Measurements from ENCODE around the gene CBFA2T3. TPM values are rescaled to one million over a fixed set of nuclear protein-coding genes. Genes with fewer than 3 reads are reported as not detected.

CBFA2T3 gene
- total and polyA plus RNA-seq, 2 of the 8 experiments (the other 6 are each of a cell fraction or from before 2014, with no cell fraction given): 0.51 to 1.3 TPM

GRCh38 chr16:89009343-89010209, 32.6 kb upstream of the CBFA2T3 start:
- no peak overlapping the region for H3K27ac ChIP-seq (ENCODE audit: low read depth, low read length)
- no peak overlapping the region for H3K4ac ChIP-seq (replicated peaks; ENCODE audit: insufficient read length, low read depth, low read length)
- no peak overlapping the region for H2BK15ac ChIP-seq (ENCODE audit: low read length)
- FAIRE-seq (no peak), DNase-seq (ENCODE audit: low read depth in 1 of 2, low spot score in 2 of 2) (peak in 1 of 2 experiments; percentile 65)
- no peaks in the 10 kb centered on the region; a peak in 1 of 7 replicates for H3K27me3 ChIP-seq (replicated peaks in 1 of 4; ENCODE audit: control insufficient read depth in 3 of 4, extremely low read depth in 1 of 4, insufficient read depth in 3 of 4, low read length in 3 of 4)
- no peak overlapping the region for H4K5ac ChIP-seq (ENCODE audit: insufficient read length, low read depth, low read length)
- H3K23me2 ChIP-seq (ENCODE audit: low read depth, low read length): peaks cover 15% of the 10 kb centered on the region; the same call in 1 of the 2 replicates
- no peak overlapping the region for H3K4me3 ChIP-seq (ENCODE audit: extremely low read depth in 1 of 4, insufficient read depth in 2 of 4, low read depth in 3 of 4, low read length in 4 of 4)
- H2BK20ac ChIP-seq (ENCODE audit: low read length): no peak overlapping the region
- no peak overlapping the region for H2BK5ac ChIP-seq (ENCODE audit: low read depth, low read length)
- H3K36me3 ChIP-seq (ENCODE audit: control insufficient read depth in 2 of 4, insufficient read depth in 4 of 4, low read length in 3 of 4): no peaks in the 10 kb centered on the region
- H4K20me1 ChIP-seq (replicated peaks in 1 of 2; ENCODE audit: control insufficient read depth in 1 of 2, insufficient read depth in 2 of 2, low read length in 2 of 2): peaks cover 0 to 1% of the 10 kb centered on the region in 2 experiments
- POLR2A ChIA-PET (ENCODE audit: partially characterized antibody): interaction anchor here (0.8 to 1.0 kb wide), 2 partner anchors 40 to 542 kb away, joined by 3 read pairs; no protein-coding TSS in a partner anchor
- H3K4me1 ChIP-seq (replicated peaks in 1 of 4; ENCODE audit: control insufficient read depth in 3 of 4, insufficient read depth in 4 of 4, low read length in 3 of 4): no peaks in the 10 kb centered on the region; a peak in 2 of 7 replicates
- no peak overlapping the region for H3K4me2 ChIP-seq (ENCODE audit: insufficient read depth in 1 of 2, low read depth in 2 of 2, low read length in 2 of 2)
- no peaks in the 10 kb centered on the region for H3K79me2 ChIP-seq (ENCODE audit: control insufficient read depth in 1 of 2, insufficient read depth in 2 of 2, low read length in 2 of 2)
- H3K18ac ChIP-seq (ENCODE audit: extremely low read depth, low read length): no peak overlapping the region
- no peak overlapping the region for H3K14ac ChIP-seq (ENCODE audit: insufficient read length)
- no peak overlapping the region for H2BK12ac ChIP-seq (ENCODE audit: low read depth, low read length)
- H3K9ac ChIP-seq (replicated peaks in 1 of 4; ENCODE audit: extremely low read depth in 1 of 4, low read depth in 3 of 4, low read length in 3 of 4): no peak overlapping the region
- 64% methylated on average over 17 of the region's 17 CpGs; no CpG with 5 or more reads in 1 of the 2 experiments for WGBS, 2 experiments (ENCODE audit: extremely low coverage in 1 of 2, insufficient coverage in 1 of 2, insufficient read length in 1 of 2, insufficient replicate concordance in 2 of 2, low coverage in 1 of 2, low lambda C conversion rate in 2 of 2, missing lambda C conversion rate in 1 of 2)
- no peak overlapping the region for H4K91ac ChIP-seq (replicated peaks; ENCODE audit: insufficient read length, low read length)
- no peaks in the 10 kb centered on the region for H3K79me1 ChIP-seq (ENCODE audit: low read depth, low read length)
- CTCF ChIA-PET (ENCODE audit: partially characterized antibody): interaction anchor here (1.0 to 1.7 kb wide), 5 partner anchors 15 to 150 kb away, joined by 3 to 4 read pairs (median 3); no protein-coding TSS in a partner anchor
- no peaks in the 10 kb centered on the region for H3K9me3 ChIP-seq (ENCODE audit: insufficient read depth in 2 of 2, low read depth in 1 of 2, low read length in 1 of 2)
- H3K23ac ChIP-seq (ENCODE audit: insufficient read length): no peak overlapping the region
- H2AFZ ChIP-seq (ENCODE audit: low read length): no peak overlapping the region
- no peak overlapping the region for H2BK120ac ChIP-seq (replicated peaks; ENCODE audit: low read depth, low read length)
- H2AK5ac ChIP-seq (ENCODE audit: low read depth, low read length): no peak overlapping the region
- no peak overlapping the region for H3K56ac ChIP-seq (replicated peaks; ENCODE audit: insufficient read length, low read depth, low read length)
- H4K8ac ChIP-seq (ENCODE audit: extremely low read depth, insufficient read depth, low read length): no peak overlapping the region
- peak; percentile 96; a peak in 3 of 4 replicates for TF ChIP-seq SIN3A (conservative IDR thresholded peaks at IDR 0.05 in 1 of 2, IDR thresholded peaks at IDR 0.05 in 1 of 2; ENCODE audit: low read depth in 1 of 2, low read length in 2 of 2)
- no peak for TF ChIP-seq MAFK (IDR thresholded peaks at IDR 0.05; ENCODE audit: low read depth, low read length)
- peak; percentile 69 for TF ChIP-seq SAP30 (IDR thresholded peaks at IDR 0.05; ENCODE audit: insufficient read depth, insufficient replicate concordance, low read length)
- peak; percentile 70 for TF ChIP-seq MAX (IDR thresholded peaks at IDR 0.05)
